Fibroblast of villous mesenchyme (primary cell): Measurements from ENCODE around the gene TBC1D21. TPM values are rescaled to one million over a fixed set of nuclear protein-coding genes. Genes with fewer than 3 reads are reported as not detected.

Experiments used
- DNase-seq: peaks from one replicate; pipeline ENCODE4 v3.0.0-alpha.2; 2010; ENCODE audit warnings: low read depth
- H3K4me3 ChIP-seq: 2 replicates; pipeline ENCODE4 v1.5.1; 2011; ENCODE audit warnings: low read depth, mild to moderate bottlenecking, low read length
- total RNA-seq: library from RNA; depleted of rRNA; stranded (reverse); fragments of >200 nt; gene quantifications from 2 replicates; pipeline ENCODE4 v1.2.3, GENCODE V29; 2012
- TF ChIP-seq, protein P1 (sequence below): IDR thresholded peaks from 2 replicates; pipeline ENCODE4 v1.5.1; 2012; ENCODE audit warnings: low read depth, mild to moderate bottlenecking, low read length; ENCODE audit not compliant: insufficient read depth

The TBC1D21 gene
- total RNA-seq, 1 donor: not detected

DNA sequence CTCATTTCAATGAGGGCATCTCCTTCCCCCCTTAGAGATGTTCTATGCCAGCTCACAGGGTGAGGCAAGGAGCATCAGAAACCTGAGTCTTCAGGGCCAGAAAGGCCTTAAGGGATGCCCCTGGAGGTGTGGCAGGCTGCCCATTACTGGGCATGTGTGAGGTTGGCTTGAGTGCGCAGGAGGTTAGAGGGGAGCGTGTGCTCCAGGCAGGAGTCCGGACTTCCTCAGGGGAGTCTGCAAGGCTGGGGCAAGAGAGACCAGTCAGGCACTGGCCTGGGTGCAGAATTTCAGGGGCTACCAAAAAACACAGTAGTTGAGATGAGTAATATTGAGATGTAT, 54.8 kb downstream of the TBC1D21 start:
- peak overlapping the region; percentile 64 for H3K4me3 ChIP-seq
- TF ChIP-seq, protein P1, sequence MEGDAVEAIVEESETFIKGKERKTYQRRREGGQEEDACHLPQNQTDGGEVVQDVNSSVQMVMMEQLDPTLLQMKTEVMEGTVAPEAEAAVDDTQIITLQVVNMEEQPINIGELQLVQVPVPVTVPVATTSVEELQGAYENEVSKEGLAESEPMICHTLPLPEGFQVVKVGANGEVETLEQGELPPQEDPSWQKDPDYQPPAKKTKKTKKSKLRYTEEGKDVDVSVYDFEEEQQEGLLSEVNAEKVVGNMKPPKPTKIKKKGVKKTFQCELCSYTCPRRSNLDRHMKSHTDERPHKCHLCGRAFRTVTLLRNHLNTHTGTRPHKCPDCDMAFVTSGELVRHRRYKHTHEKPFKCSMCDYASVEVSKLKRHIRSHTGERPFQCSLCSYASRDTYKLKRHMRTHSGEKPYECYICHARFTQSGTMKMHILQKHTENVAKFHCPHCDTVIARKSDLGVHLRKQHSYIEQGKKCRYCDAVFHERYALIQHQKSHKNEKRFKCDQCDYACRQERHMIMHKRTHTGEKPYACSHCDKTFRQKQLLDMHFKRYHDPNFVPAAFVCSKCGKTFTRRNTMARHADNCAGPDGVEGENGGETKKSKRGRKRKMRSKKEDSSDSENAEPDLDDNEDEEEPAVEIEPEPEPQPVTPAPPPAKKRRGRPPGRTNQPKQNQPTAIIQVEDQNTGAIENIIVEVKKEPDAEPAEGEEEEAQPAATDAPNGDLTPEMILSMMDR: no peak
- DNase-seq: no peak

DNA sequence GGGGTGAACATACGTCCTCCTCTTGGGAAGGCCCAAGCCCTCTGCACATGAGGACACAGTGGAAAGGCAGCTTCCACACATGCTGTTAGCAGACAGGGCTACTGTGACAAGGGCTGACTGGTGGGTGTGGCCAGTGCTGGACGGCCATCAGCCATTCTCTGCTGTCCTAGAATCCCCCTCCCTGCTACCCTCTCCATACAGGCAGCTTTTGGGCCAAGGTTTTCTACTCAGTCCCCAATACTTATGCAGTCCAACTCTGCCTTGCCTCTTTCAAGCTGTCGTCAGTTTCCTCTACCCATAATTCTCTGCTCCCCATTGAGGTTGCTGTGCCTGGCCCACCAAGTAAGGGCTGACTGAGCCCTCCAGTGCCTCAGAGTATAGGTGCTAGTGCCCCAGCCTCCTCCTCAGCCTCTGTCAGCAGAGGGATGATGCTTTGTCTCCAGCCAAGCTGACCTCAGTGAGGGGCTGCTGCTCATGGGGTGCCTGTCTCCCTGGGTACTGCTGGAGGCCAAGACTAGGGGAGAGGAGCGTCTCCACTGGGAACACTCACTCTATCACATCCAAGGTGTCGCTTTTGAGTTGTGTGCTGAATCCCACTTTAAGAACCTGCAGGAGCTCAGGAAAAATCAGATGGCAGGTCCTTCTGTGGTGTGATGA, 55.7 kb downstream of the TBC1D21 start:
- peak overlapping the region; percentile 9 for H3K4me3 ChIP-seq
- DNase-seq: no peak
- TF ChIP-seq, protein P1: no peak

DNA sequence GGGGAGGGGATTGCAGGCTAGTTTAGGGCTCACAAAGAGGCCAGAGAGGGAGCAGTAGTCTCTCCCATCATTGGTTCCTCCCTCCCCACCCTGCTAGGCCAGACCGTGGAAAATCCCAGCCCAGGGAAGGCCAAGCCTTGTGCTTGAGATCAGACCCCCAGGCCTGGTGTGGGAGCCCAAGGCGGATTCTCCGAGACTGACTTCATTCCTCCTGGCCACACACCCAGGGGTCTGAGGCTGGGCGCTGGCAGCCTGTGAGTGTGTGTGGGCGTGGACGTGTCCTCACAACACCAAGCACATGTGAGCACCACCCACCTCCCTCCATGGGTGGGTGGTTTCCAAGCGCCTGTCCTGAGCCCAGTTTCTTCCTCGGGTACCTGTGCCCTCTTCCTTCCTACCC, 57.0 kb downstream of the TBC1D21 start:
- peak; percentile 69 for DNase-seq
- TF ChIP-seq, protein P1: no peak
- H3K4me3 ChIP-seq: no peak overlapping the region

DNA sequence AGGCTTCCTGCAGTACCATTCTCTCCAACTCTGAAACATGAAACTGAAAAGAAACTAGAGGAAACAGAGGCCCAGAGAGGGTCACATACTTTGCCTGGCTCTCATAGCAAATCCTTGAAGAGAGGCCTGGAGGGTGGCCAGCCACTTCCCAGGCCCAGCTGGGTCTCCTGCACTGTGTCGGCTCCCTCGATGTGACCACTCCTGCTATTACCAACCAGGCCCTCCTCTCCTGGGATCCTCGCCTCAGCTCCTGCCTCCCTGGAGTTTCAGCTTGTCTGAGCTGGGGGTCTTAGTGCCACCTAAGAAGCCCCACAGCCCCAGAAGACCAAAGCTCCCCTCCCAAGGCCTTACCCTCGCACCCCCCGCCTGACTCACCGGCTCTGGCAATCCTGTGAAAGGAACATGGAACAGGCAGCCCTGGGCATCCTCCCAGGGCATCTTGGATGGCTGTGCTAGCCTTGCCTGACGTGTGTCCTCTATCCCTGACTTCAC, 57.5 kb downstream of the TBC1D21 start:
- no peak overlapping the region for H3K4me3 ChIP-seq
- DNase-seq: peak; percentile 57
- TF ChIP-seq, protein P1: no peak

DNA sequence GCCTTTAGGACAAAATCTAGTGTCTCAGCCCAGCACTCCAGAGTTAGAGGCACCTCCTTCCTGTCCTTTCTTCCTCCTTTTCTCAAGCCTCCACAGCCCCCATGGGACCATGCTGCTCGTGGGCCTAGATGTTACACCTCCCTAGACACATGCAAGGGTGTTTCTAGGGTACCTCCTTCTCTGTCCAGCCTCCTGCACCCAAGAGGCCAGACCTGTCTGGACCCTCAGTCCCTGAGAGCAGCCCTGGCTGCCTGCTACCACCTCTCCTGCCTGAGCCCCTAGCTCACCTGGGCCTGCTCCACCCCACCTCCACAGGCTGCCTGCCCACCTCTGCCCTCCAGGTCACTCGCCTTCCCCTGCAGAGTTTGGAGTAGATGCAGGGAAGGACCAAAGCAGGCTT, 58.1 kb downstream of the TBC1D21 start:
- TF ChIP-seq, protein P1: no peak
- no peak overlapping the region for H3K4me3 ChIP-seq
- DNase-seq: no peak

DNA sequence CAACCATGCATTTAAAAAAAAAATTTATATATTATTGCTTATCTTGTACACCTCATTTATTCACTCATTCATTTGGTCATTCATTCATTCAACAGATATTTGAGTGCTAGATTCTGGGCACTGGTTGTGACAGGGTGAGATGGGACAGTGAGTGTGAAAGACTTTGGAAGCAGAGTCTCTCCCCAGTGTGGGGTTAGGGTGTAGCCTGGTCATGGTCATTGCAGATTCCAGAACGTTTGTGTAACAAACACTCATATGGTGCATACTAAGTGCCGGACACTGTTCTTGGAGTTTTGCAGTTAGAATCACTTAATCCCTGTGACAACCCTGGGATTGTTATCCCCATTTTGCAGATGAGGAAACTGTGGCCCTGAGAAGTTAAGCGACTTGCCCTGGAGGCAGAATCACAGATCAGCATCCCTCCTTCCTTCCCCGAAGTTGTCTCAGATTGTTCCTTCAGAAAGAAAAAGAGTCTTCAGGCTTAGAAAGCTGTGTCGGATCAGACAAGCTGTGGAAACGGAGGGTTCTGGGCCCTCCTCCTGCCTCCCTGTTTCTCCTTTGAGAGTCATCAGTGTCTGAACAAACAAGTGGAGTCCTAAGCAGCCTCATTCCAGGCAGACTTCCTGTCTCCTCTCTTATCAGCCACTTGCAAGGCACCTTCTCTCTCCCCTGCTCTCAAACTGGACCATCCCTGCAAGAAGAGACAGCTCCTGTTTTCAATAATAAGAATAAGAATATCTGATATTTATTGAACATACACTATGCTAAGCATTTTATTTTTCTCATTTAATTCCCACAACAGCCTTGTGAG, 59.2 kb downstream of the TBC1D21 start:
- TF ChIP-seq, protein P1: no peak
- no peak overlapping the region for H3K4me3 ChIP-seq
- DNase-seq: no peak
